Keratinocyte (primary cell): ENCODE data around the gene PPEF1. TPM values are rescaled to one million over a fixed set of nuclear protein-coding genes. Genes with fewer than 3 reads are reported as not detected.

Experiments used
- DNase-seq: peaks from one replicate; pipeline ENCODE4 v3.0.0-alpha.2; 2011; ENCODE audit warnings: low read depth, missing footprints, low spot score
- FAIRE-seq: peaks from 2 replicates; lab custom pipeline; 2011; peaks lifted over from hg19 to GRCh38; lab: Jason Lieb, UNC
- H2AFZ ChIP-seq: 2 replicates; pipeline ENCODE4 v1.6.0; 2012; ENCODE audit warnings: low read length, control low read depth, inconsistent platforms; ENCODE audit not compliant: control insufficient read depth
- H3K27ac ChIP-seq: 2 replicates; pipeline ENCODE4 v1.5.1; 2011; ENCODE audit warnings: low read length; ENCODE audit not compliant: control insufficient read depth, insufficient read depth
- H3K27me3 ChIP-seq: 3 replicates; pipeline ENCODE4 v1.6.0; 2011; ENCODE audit warnings: low read length; ENCODE audit not compliant: control insufficient read depth, insufficient read depth; ENCODE audit errors: extremely low read depth
- H3K36me3 ChIP-seq, 2 experiments: 2 replicates in 1 of 2; 3 replicates in 1 of 2; pipeline ENCODE4 v1.5.1; 2011; ENCODE audit warnings: low read length in 2 of 2, mild to moderate bottlenecking in 1 of 2; ENCODE audit not compliant: control insufficient read depth in 2 of 2, insufficient read depth in 2 of 2; ENCODE audit errors: extremely low read depth in 1 of 2
- H3K4me1 ChIP-seq: 3 replicates; pipeline ENCODE4 v1.5.1; 2011; ENCODE audit warnings: low read length; ENCODE audit not compliant: control insufficient read depth, insufficient read depth; ENCODE audit errors: extremely low read depth
- H3K4me2 ChIP-seq: 3 replicates; pipeline ENCODE4 v1.6.0; 2011; ENCODE audit warnings: low read depth, low read length; ENCODE audit not compliant: control insufficient read depth, insufficient read depth; ENCODE audit errors: extremely low read depth
- H3K4me3 ChIP-seq, 3 experiments: fragments of 200-600 bp in 1 of 3; sonication (generic) in 1 of 3; 2 replicates in 2 of 3; 3 replicates in 1 of 3; pipeline ENCODE4 v1.5.1; 2011 to 2016; ENCODE audit warnings: low read length in 3 of 3, mild to moderate bottlenecking in 3 of 3, control low read depth in 2 of 3, inconsistent platforms in 1 of 3, low read depth in 1 of 3, mixed read lengths in 1 of 3, mixed run types in 1 of 3, moderate library complexity in 1 of 3; ENCODE audit not compliant: control insufficient read depth in 2 of 3, insufficient read depth in 2 of 3; ENCODE audit errors: extremely low read depth in 1 of 3
- H3K79me2 ChIP-seq: 2 replicates; pipeline ENCODE4 v1.6.0; 2012; ENCODE audit warnings: low read length; ENCODE audit not compliant: control insufficient read depth, insufficient read depth
- H3K9ac ChIP-seq: 3 replicates; pipeline ENCODE4 v1.6.0; 2011; ENCODE audit warnings: low read length; ENCODE audit not compliant: control insufficient read depth, insufficient read depth; ENCODE audit errors: extremely low read depth
- H3K9me1 ChIP-seq: 3 replicates; pipeline ENCODE4 v1.6.0; 2011; ENCODE audit warnings: low read length; ENCODE audit not compliant: control insufficient read depth, insufficient read depth; ENCODE audit errors: extremely low read depth
- H3K9me3 ChIP-seq: 2 replicates; pipeline ENCODE4 v1.5.1; 2012; ENCODE audit warnings: low read depth, low read length; ENCODE audit not compliant: control insufficient read depth
- H4K20me1 ChIP-seq: 3 replicates; pipeline ENCODE4 v1.6.0; 2011; ENCODE audit warnings: low read length; ENCODE audit not compliant: control insufficient read depth, insufficient read depth; ENCODE audit errors: extremely low read depth
- EZH2 ChIP-seq: IDR thresholded peaks from one replicate; pipeline ENCODE4 v1.6.1; 2012; ENCODE audit warnings: inconsistent platforms, mild to moderate bottlenecking, low read length, moderate library complexity
- dilution Hi-C: fragments of 300-500 bp; cut with MboI; formaldehyde crosslinking; loops from one replicate; pipeline ENCODE4 v1.7.0; 2020; ENCODE audit warnings: low sequenced_read_pairs; ENCODE audit not compliant: extremely low pct_ligation_motif_present
- polyA plus RNA-seq, 5 experiments: library from polyadenylated mRNA; depleted of rRNA in 3 of 5; stranded (reverse) in 3 of 5; stranded (forward) in 1 of 5; unstranded in 1 of 5; fragments of >200 nt; gene quantifications; 1 replicate in 1 of 5; 2 replicates in 3 of 5; 3 replicates in 1 of 5; pipeline versions ENCODE4 v1.2.1 to v1.2.3, GENCODE V29; 2011 to 2012; ENCODE audit warnings: missing spikeins in 2 of 5, low read depth in 1 of 5, low replicate concordance in 1 of 5
- TF ChIP-seq, protein P1 (sequence below), 3 experiments: IDR thresholded peaks in 1 of 3; conservative IDR thresholded peaks in 1 of 3; optimal IDR thresholded peaks in 1 of 3; 2 replicates in 2 of 3; 3 replicates in 1 of 3; pipeline versions ENCODE3 to v1.5.1; 2011; ENCODE audit warnings: low read length in 3 of 3, mild to moderate bottlenecking in 3 of 3, moderate library complexity in 2 of 3, control low read depth in 1 of 3, inconsistent platforms in 1 of 3; ENCODE audit not compliant: insufficient read depth in 2 of 3; ENCODE audit errors: extremely low read depth in 1 of 3

Gene PPEF1
- polyA plus RNA-seq, 1 donor (not counting 4 experiments of a cell fraction or from before 2014, with no cell fraction given): not detected

DNA sequence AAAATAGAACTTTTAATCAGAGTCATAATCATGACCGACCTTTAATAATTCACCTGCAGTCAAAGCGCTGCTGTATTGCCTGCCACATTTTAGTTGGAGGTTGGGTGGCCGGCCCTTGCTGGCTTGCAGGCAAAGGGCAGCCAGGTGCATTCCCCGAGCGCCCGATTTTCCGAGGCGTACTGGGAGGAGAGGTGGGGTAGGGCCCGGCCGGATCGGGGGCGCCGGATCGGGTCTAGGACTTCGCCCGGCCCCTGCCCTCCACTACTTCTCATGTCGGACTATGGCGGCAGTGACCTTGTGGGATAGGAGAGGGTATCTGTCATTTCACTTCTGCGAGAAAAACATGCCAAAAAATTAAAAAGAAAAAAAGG, 33.0 kb upstream of the PPEF1 start:
- TF ChIP-seq, protein P1, sequence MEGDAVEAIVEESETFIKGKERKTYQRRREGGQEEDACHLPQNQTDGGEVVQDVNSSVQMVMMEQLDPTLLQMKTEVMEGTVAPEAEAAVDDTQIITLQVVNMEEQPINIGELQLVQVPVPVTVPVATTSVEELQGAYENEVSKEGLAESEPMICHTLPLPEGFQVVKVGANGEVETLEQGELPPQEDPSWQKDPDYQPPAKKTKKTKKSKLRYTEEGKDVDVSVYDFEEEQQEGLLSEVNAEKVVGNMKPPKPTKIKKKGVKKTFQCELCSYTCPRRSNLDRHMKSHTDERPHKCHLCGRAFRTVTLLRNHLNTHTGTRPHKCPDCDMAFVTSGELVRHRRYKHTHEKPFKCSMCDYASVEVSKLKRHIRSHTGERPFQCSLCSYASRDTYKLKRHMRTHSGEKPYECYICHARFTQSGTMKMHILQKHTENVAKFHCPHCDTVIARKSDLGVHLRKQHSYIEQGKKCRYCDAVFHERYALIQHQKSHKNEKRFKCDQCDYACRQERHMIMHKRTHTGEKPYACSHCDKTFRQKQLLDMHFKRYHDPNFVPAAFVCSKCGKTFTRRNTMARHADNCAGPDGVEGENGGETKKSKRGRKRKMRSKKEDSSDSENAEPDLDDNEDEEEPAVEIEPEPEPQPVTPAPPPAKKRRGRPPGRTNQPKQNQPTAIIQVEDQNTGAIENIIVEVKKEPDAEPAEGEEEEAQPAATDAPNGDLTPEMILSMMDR (optimal IDR thresholded peaks at IDR 0.05 in 1 of 3, IDR thresholded peaks at IDR 0.05 in 1 of 3, conservative IDR thresholded peaks at IDR 0.05 in 1 of 3; ENCODE audit: extremely low read depth in 1 of 3, insufficient read depth in 2 of 3, low read length in 3 of 3): no peak
- TF ChIP-seq EZH2: no peak
- H3K4me3 ChIP-seq: peak overlapping the region; percentile 24 to 60 (median 54)
- no peaks in the 10 kb centered on the region for H3K9me3 ChIP-seq
- peak overlapping the region; percentile 73 for H3K4me2 ChIP-seq
- peak overlapping the region; percentile 37 for H2AFZ ChIP-seq
- no peaks in the 10 kb centered on the region for H3K4me1 ChIP-seq
- no peak overlapping the region for H3K27ac ChIP-seq
- no peaks in the 10 kb centered on the region for H3K27me3 ChIP-seq
- FAIRE-seq (no peak), DNase-seq (no peak)
- no peaks in the 10 kb centered on the region for H3K9me1 ChIP-seq
- H3K36me3 ChIP-seq: no peaks in the 10 kb centered on the region
- no peaks in the 10 kb centered on the region for H4K20me1 ChIP-seq
- dilution Hi-C loops: no loop called here
- H3K79me2 ChIP-seq: no peaks in the 10 kb centered on the region
- H3K9ac ChIP-seq: peak overlapping the region; percentile 28

DNA sequence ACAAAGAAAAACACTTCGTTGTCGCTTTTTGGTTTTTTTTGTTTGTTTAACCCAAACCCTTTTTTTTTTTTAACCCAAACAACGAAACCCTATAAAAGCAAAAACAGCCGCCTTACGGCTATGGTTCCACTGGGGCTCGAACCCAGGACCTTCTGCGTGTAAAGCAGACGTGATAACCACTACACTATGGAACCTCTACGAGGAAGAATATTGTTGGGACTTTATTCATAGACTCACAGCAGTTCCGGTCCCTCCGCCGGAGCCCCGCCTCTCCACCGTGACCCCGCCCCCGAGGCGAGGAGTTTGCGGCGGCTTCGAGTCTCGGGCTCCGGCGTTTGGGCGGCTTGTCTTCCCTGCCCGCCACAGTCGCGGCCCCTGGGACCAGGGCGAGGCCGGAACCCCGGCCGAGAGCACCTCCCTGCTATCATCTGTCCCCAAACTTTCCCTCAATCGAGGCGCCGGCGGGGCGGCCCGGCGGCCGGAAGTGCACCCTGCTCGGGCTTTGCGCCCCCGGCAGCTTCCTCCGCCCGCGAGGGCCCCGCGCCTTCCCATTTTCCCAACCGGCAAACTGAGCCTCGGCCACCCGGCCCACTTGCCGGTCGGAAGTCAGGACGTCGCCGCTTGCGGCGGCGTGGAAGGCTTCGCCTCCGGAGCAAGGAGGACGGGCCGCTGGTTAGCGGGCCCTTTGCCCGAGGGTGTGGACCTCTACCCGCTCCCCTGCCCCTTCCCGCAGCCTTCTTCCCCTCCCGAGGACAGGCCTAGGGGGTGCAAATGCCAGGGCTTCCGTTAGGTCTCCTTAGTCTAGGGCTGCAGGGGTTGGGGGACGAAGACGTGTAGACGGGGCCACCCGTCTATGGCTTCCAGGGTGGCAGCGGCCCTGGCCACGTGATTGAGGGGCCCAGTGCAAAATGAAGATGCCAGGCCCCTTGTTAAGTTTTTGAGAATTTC, 32.4 kb upstream of the PPEF1 start:
- Histone ChIP-seq H3K4me1 (no peaks in the 10 kb centered on the region), H4K20me1 (no peaks in the 10 kb centered on the region), H3K9ac (peak overlapping the region; percentile 66), H3K4me2 (peak overlapping the region; percentile 73), H3K27ac (peak overlapping the region; percentile 58), H3K27me3 (no peaks in the 10 kb centered on the region), H2AFZ (peak overlapping the region; percentile 60), H3K79me2 (no peaks in the 10 kb centered on the region), H3K4me3 (peak overlapping the region; percentile 56 to 62 (median 60)), H3K9me1 (no peaks in the 10 kb centered on the region), H3K36me3 (no peaks in the 10 kb centered on the region), H3K9me3 (no peaks in the 10 kb centered on the region)
- peak; percentile 15 for DNase-seq
- FAIRE-seq: no peak
- dilution Hi-C loops: no loop called here
- TF ChIP-seq EZH2: no peak
- TF ChIP-seq, protein P1 (optimal IDR thresholded peaks at IDR 0.05 in 1 of 3, IDR thresholded peaks at IDR 0.05 in 1 of 3, conservative IDR thresholded peaks at IDR 0.05 in 1 of 3; ENCODE audit: extremely low read depth in 1 of 3, insufficient read depth in 2 of 3, low read length in 3 of 3): no peak
